Measurements from ENCODE around the gene WDR4.
"Not testable (repeated sequence)": the region's sequence is repeated elsewhere in the genome, so short reads cannot be mapped to it uniquely, and the experiment has no call there.

WDR4 gene

DNA sequence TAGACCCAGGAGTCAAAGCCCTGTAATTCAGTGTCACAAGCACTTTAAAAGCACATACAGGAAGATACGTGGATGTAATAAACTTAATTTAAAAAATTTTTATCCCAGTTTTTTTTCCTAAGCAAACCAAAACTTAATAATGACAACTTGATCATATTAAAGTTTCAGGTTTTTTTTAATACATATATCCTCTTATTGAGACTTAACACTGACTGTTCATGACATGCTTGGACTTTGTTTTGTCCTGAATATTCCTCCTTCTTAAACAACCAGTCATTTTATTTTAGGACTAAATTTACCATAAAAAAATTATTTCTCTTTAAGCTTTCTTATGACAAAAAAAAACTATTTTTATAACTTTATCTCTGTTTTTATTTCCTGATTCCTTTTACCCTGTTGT, 64.1 kb downstream of the WDR4 start:
- no peak for DNase-seq (ENCODE audit: low read depth)

DNA sequence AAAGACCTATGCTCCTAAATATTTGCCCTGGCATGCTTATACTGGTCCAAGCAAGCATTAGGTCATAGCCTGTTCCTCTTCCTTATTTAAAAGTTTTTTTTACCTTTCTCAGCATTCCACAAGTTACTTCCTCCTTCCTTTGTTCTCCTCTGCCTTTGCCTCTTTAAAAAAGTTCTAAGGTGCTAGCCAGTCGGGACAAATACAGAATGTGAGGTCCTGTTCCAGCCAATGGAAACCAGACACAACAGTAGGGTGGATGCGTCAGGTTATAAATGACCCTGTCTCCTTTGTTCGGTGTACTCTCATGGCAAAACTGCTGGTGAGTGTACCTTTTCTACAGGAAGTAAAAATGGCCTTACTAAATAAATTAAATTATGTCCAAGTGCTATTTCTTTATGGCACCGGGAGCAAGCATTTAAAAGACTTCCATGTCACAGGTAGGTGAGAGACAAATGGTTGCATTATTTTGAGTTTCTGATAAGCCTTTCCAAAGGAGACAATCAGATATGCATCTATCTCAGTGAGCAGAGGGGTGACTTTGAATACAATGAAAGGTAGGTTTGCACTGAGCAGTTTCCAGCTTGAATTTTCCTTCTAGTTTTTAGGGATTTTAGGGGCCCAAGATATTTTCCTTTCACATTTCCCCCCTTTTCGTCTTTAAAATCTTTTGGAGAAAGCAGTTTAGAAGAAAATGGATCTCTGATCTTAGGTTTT, 66.7 kb downstream of the WDR4 start:
- not testable (repeated sequence) for DNase-seq (ENCODE audit: low read depth)

DNA sequence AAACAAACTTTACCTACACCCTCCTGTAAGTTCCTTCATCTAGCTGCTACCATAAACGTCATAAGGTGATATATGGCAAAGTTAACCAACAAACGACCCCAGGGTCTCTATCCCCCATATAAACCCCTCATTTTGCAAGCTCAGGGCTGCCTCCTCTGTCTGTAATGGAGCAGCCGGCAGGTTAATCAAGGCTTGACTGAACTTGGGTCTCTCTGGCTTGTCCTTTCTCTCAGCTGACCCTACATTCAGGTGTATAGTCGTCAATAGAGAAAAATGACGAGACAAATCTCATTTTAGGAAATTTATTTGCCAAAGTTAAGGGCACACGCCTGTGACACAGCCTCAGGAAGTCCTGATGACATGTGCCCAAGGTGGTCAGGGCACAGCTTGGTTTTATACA, 67.4 kb downstream of the WDR4 start:
- no peak for DNase-seq (ENCODE audit: low read depth)

DNA sequence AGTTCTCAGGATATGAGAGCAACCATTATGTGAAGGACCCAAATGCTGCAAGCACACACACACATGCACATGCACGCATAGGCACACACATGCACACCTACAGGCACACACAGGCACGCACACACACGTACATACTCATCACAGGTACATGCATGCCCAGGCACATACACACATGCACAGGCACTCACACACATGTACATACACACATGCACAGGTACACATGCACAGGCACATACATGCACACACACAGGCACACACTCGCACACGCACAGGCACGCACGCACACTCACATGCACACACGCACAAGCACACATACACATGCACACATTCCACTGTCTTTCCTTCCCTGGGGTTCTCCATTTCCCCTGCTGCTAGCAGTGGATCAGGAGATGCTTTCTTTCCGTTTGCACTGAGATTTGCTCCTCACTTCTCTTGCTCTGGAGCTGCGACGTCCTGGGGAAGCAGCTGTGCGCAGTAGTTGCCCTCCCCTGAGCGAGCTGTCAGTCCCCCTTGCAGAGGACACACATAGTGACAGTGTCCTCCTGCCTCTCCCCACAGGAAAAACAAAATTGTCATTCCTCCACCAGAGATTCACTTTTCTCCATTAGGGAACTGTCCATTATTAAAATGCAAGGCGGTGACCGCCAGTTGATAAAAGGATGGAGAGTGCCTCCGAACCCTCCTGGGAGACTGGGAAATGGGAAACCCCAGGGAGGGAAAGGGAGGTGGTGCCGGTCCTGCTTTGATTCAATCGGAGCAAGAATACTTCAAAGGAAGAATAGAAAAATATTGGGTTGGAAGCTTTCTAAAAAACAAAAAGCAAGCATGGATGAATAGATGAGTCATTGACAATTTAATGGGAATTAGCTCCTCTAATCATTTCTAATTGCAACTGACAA, 69.5 kb downstream of the WDR4 start:
- no peak for DNase-seq (ENCODE audit: low read depth)

DNA sequence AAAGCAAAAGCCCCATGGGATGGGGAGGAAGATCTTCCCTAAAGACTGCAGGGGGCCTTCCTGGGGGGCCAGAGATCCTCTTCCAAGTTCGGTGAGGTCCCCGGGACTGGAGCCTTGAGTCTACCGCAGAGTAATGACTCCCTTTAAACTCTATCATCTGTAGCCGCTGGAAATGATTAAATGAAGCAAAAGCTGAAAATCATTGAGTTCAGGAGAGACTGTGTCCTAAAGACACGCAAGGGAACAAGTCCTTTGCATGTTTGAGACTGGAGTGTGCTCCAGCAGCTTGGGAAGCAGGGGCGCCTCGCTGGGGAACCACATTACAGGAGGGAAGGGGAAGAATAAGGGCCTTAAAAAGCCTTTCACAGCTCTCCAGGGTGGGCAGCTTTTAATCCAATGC, 70.2 kb downstream of the WDR4 start:
- no peak for DNase-seq (ENCODE audit: low read depth)

DNA sequence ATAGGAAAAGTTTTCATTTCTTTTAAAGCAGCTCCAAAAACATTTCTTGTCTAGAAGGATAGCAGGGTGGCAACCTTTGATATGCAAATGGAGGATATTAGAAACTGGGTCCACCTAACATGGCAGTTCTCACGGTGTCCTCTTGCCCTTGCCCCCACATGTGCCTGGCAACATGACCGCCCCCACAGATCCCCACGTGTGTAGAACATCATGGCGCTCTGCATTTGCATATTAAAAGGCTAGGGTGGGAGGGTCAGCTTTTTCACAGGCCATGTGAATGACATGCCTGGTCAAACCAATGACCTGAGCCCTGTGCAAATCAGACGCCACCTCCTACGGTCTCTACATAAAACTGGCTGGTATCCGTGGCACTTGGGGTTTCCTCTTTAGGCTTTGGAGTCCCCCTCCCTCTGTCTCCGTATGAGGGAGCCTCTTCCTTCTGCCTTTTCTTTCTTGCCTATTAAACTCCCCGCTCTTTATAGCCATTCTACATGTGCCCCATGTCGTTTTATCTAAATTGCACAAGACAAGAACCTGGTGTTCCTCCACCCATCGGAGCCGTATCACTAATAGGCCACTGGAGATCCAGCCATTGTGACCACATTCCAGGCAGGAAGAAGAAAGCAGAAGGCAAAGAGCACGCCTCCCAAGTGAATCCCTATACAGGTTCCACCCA, 71.3 kb downstream of the WDR4 start:
- DNase-seq (ENCODE audit: low read depth): no peak

DNA sequence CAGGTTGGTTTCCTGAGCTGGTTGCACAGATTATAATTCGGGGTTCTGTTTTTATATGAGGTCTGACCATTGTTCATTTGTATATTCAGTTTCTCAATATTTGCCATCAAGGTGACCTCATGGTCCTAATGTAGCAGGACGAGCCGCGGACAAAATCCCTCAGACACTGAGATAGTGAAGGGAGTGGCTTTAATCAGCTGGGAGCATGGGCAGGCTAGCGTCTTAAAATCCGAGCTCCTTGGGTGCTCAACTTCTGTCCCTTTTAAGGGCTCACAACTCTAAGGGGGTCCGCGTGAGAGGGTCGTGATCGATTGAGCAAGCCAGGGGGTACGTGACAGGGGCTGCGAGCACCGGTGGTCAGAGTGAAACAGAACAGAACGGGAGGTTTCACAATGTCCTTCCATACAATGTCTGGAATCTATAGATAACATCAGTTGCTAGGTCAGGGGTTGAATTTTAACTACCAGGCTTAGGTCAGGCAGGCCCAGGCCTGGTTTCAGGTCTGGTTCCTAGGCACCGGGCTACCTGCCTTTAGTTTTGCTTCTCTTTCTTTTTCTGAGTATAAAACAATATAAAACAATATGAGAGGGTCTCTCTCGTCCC, 71.9 kb downstream of the WDR4 start:
- DNase-seq (ENCODE audit: low read depth): not testable (repeated sequence)

DNA sequence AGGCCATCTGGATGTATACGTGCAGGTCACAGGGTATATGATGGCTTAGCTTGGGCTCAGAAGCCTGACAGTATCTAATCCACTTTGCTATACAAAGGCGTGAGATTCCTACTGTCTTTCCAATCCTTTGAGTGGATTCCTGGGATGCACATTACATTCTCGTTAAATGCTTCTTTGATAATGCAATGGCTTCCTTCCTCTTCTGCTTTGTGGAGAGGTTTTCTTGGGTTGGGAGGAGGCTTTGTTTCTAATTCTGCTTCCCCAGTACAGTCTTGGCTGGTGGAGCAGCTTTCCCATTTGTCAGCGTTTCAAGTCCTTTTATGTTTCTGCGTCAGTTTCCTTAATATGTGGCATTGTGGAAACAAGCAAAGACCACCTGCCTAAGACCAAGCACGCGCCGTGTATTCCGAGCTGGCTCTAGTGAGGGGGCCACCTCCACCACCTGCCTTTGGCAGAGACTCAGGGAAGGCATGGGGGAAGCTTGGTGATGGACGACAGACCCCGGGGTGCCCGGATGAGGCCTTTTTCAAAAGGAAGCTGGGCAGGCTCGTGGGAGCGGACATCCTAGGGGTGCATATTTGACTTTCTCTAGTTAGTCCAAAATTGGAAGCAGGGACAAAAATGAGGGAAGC, 72.7 kb downstream of the WDR4 start:
- DNase-seq (ENCODE audit: low read depth): no peak

DNA sequence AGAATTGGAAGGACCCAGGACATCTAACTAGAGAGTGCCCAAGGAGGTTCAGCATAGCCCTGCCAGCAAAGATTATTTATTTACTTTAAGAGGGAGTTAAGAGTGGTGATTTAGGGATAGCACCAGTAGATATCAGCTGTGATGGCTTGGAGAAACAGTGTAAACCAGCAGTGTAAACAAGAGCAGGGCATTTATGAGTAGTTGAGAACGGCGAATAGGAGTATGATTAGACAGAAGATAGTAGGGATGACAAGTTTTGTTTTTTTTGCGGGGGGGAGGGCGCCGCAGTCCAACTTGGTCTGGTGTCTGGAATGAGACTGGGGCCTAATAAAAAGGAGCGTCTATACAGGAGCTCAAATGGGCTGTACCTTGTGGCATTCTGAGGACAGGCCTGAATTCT, 77.7 kb downstream of the WDR4 start:
- not testable (repeated sequence) for DNase-seq (ENCODE audit: low read depth)

DNA sequence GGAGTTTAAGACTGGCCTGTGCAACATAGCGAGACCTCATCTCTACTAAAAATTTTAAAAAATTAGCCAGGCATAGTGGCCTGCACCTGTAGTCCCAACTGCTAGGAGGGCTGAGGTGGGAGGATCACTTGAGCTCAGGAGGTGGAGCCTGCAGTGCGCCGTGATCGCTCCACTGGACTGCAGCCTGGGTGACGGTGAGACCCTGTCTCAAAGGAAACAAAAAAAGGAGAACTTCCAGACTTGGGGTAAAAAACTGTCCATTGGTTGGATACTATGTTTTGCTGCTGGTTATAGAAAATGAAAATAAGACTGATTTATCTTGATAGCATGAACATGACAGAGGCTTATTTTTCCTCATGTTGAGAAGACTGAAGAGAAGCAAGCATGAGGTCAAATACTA, 79.4 kb downstream of the WDR4 start:
- DNase-seq (ENCODE audit: low read depth): no peak

DNA sequence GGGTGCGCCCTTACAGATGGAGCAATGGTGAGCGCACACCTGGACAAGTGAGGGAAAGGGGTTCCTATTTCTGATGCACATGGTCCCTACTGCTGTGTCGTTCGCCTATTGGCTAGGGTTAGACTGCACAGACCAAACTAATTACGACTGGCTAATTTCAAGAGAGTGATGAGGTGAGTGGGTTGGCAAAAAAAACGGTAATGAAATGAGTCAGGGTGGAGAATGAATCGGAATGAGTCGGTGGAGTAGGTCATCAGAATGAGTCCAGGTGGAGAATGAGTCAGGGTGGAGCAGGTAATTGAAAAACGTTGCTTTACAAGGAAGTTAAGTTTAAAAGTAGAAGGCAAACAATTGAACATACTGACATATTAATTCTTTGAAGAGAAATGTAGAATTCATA, 79.8 kb downstream of the WDR4 start:
- DNase-seq (ENCODE audit: low read depth): no peak

All from CMK (cell line).